ENCODE measurements around the gene RASL12. TPM values are rescaled to one million over a fixed set of nuclear protein-coding genes. Genes with fewer than 3 reads are reported as not detected.
A peak's percentile ranks its signal among the peaks of the same experiment; 100 is the strongest.
"Not testable (repeated sequence)": the region's sequence is repeated elsewhere in the genome, so short reads cannot be mapped to it uniquely, and the experiment has no call there.

RASL12 gene
- total and polyA plus RNA-seq, 10 donors: 2.7 to 38.5 (median 9.3) TPM

GRCh38 chr15:65074946-65075345, 7.2 kb upstream of the RASL12 start:
- intact Hi-C loops (cut with DNase I; ENCODE audit: low total_unique reads); DNase-seq; H3K4me3 ChIP-seq; H3K9me3 ChIP-seq; H3K36me3 ChIP-seq; H3K27ac ChIP-seq: not testable (repeated sequence)
- 93 to 99% (median 95%) methylated on average over 15 to 22 of the region's 22 CpGs; no CpG with 5 or more reads in 2 of the 5 donors for WGBS, 5 donors
- Histone ChIP-seq H3K27me3 (replicated peaks in 1 of 7) (peaks cover 0 to 42% (median 17%) of the 10 kb centered on the region in 7 donors), H3K4me1 (peaks cover 3 to 26% (median 6%) of the 10 kb centered on the region in 6 donors)

GRCh38 chr15:65072617-65073016, 4.8 kb upstream of the RASL12 start:
- peak overlapping the region in 2 of 8 donors; percentile 11 to 47 for H3K27ac ChIP-seq
- no peak for DNase-seq
- H3K4me3 ChIP-seq: no peak overlapping the region
- no peak for TF ChIP-seq POLR2A (IDR thresholded peaks at IDR 0.05)
- no peak for TF ChIP-seq POLR2AphosphoS5 (IDR thresholded peaks at IDR 0.05)
- TF ChIP-seq CTCF (IDR thresholded peaks at IDR 0.05 in 8 of 11, conservative IDR thresholded peaks at IDR 0.05 in 3 of 11): no peak
- 75 to 90% (median 80%) methylated on average over 3 of the region's 3 CpGs for WGBS, 5 donors
- intact Hi-C loops (cut with DNase I; ENCODE audit: low total_unique reads): no loop called here
- no peaks in the 10 kb centered on the region for H3K36me3 ChIP-seq
- H3K9me3 ChIP-seq: no peaks in the 10 kb centered on the region
- H3K27me3 ChIP-seq (replicated peaks in 1 of 7): peaks cover 0 to 39% (median 17%) of the 10 kb centered on the region in 7 donors
- H3K4me1 ChIP-seq: peaks cover 0 to 27% (median 4%) of the 10 kb centered on the region in 6 donors

- TF ChIP-seq POLR2A (IDR thresholded peaks at IDR 0.05) (no peak), CTCF (IDR thresholded peaks at IDR 0.05 in 8 of 11, conservative IDR thresholded peaks at IDR 0.05 in 3 of 11) (no peak), POLR2AphosphoS5 (IDR thresholded peaks at IDR 0.05) (no peak)
- Histone ChIP-seq H3K27me3 (replicated peaks in 1 of 7) (peaks cover 0 to 39% (median 14%) of the 10 kb centered on the region in 7 donors), H3K36me3 (no peaks in the 10 kb centered on the region), H3K4me1 (peaks cover 0 to 28% (median 4%) of the 10 kb centered on the region in 6 donors), H3K27ac (peak overlapping the region in 4 of 8 donors; percentile 10 to 47 (median 30)), H3K9me3 (no peaks in the 10 kb centered on the region), H3K4me3 (no peak overlapping the region)
- intact Hi-C loops (cut with DNase I; ENCODE audit: low total_unique reads): no loop called here
- 50 to 79% (median 63%) methylated on average over 1 of the region's 1 CpG for WGBS, 5 donors
- no peak for DNase-seq
Observed at GRCh38 chr15:65072027-65072426, 4.2 kb upstream of the RASL12 start.

GRCh38 chr15:65071381-65071811, 3.6 kb upstream of the RASL12 start:
- DNase-seq: no peak
- Histone ChIP-seq H3K36me3 (no peaks in the 10 kb centered on the region), H3K4me3 (no peak overlapping the region), H3K4me1 (peaks cover 0 to 28% (median 4%) of the 10 kb centered on the region in 6 donors), H3K27ac (peak overlapping the region in 4 of 8 donors; percentile 10 to 47 (median 30)), H3K27me3 (replicated peaks in 1 of 7) (peaks cover 0 to 39% (median 19%) of the 10 kb centered on the region in 7 donors), H3K9me3 (no peaks in the 10 kb centered on the region)
- 66 to 75% (median 73%) methylated on average over 4 to 5 of the region's 5 CpGs for WGBS, 5 donors
- intact Hi-C loops (cut with DNase I; ENCODE audit: low total_unique reads): no loop called here
- no peak for TF ChIP-seq CTCF (IDR thresholded peaks at IDR 0.05 in 8 of 11, conservative IDR thresholded peaks at IDR 0.05 in 3 of 11)
- no peak for TF ChIP-seq POLR2AphosphoS5 (IDR thresholded peaks at IDR 0.05)
- TF ChIP-seq POLR2A (IDR thresholded peaks at IDR 0.05): no peak

Data from spleen (tissue), 11 donors.